HEK293T (cell line): ENCODE measurements around the gene SLC26A2.

Experiments used
- CTCF ChIA-PET: fragments of 350-600 bp; formaldehyde crosslinking; extraction: SDS; loops from one replicate; lab custom pipeline; 2021; ENCODE audit warnings: antibody characterized with exemption, inconsistent platforms; lab: Yijun Ruan, JAX
- POLR2A ChIA-PET: fragments of 350-600 bp; formaldehyde crosslinking; extraction: SDS; loops from one replicate; lab custom pipeline; 2020; ENCODE audit warnings: antibody characterized with exemption, inconsistent platforms; lab: Yijun Ruan, JAX
- DNase-seq: peaks from one replicate; pipeline ENCODE4 v3.0.0; 2012; ENCODE audit warnings: mixed read lengths; ENCODE audit errors: extremely low spot score
- ARNT ChIP-seq: fragments of 450-650 bp; IDR thresholded peaks from 2 replicates; pipeline ENCODE4 v1.6.1; 2017; ENCODE audit warnings: mild to moderate bottlenecking
- BHLHE40 ChIP-seq: fragments of 450-650 bp; IDR thresholded peaks from 2 replicates; pipeline ENCODE4 v1.6.1; 2016; ENCODE audit warnings: mild to moderate bottlenecking, moderate library complexity, borderline replicate concordance
- CTBP1 ChIP-seq: fragments of 450-650 bp; IDR thresholded peaks from 2 replicates; pipeline ENCODE4 v1.6.1; 2016; ENCODE audit warnings: borderline replicate concordance
- ELF4 ChIP-seq: fragments of 450-650 bp; IDR thresholded peaks from 2 replicates; pipeline ENCODE4 v1.6.1; 2017; ENCODE audit warnings: antibody characterized with exemption
- FOXA1 ChIP-seq: fragments of 450-650 bp; IDR thresholded peaks from 2 replicates; pipeline ENCODE4 v1.6.1; 2016; ENCODE audit warnings: mild to moderate bottlenecking
- FOXK2 ChIP-seq: fragments of 450-650 bp; IDR thresholded peaks from 2 replicates; pipeline ENCODE4 v1.6.1; 2016; ENCODE audit warnings: mild to moderate bottlenecking
- FOXM1 ChIP-seq: fragments of 450-650 bp; IDR thresholded peaks from 2 replicates; pipeline ENCODE4 v1.6.1; 2017; ENCODE audit warnings: mild to moderate bottlenecking, borderline replicate concordance
- HDGF ChIP-seq: fragments of 450-650 bp; IDR thresholded peaks from 2 replicates; pipeline ENCODE4 v1.6.1; 2017; ENCODE audit warnings: antibody characterized with exemption, borderline replicate concordance
- L3MBTL2 ChIP-seq: fragments of 450-650 bp; conservative IDR thresholded peaks from 2 replicates; pipeline ENCODE4 v1.6.1; 2016; ENCODE audit warnings: mild to moderate bottlenecking
- LEF1 ChIP-seq: fragments of 450-650 bp; IDR thresholded peaks from 2 replicates; pipeline ENCODE4 v1.6.1; 2017; ENCODE audit warnings: mild to moderate bottlenecking, borderline replicate concordance
- NFRKB ChIP-seq: fragments of 450-650 bp; IDR thresholded peaks from 2 replicates; pipeline ENCODE4 v1.6.1; 2016; ENCODE audit warnings: mild to moderate bottlenecking, moderate library complexity
- SP1 ChIP-seq: fragments of 450-650 bp; IDR thresholded peaks from 2 replicates; pipeline ENCODE4 v1.6.1; 2017
- SUZ12 ChIP-seq: fragments of 450-650 bp; IDR thresholded peaks from 2 replicates; pipeline ENCODE4 v1.6.1; 2016; ENCODE audit warnings: mild to moderate bottlenecking
- TARDBP ChIP-seq: fragments of 450-650 bp; IDR thresholded peaks from 2 replicates; pipeline ENCODE4 v1.6.1; 2016
- ZNF384 ChIP-seq: fragments of 450-650 bp; IDR thresholded peaks from 2 replicates; pipeline ENCODE4 v1.6.1; 2016
- TF ChIP-seq, protein P1 (sequence below): fragments of 450-650 bp; IDR thresholded peaks from 2 replicates; pipeline ENCODE4 v1.6.1; 2016

SLC26A2 gene

DNA sequence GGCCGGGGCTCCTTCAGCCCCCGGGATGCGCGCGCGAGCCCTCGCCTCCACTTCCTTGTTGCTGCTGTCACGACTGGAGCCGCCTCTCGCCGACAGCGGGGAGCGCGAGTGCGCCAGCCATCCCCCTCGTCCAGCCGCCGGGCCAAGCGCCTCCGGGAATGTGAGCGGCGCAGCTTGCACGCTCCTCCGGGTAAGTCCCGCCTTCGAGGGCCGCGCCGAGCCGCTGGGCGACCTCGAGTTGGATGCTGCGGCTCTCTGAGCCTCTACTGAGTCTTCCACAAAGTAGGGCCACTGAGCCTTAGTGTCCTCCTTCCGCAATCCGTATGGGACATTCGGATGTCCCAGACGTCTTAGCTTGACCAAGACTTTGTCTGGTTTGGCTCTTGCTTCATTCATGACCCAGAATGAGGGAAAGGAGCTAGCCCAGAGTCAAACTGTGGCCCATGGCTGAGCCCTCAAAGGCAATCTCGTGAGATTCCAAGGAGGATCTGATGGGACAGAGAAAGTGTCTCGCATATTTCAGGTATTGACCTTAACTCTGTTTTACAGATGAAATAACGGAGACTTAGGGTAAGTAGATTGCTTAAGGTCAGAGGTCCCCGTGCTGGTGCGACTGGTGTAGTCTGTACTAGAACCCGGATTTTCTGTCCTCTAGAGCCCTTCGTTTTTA, 40.6 kb downstream of the SLC26A2 start:
- POLR2A ChIA-PET = interaction anchor here (0.5 to 1.8 kb wide), 11 partner anchors 11 to 271 kb away, joined by 3 to 8 read pairs (median 4); partner anchors contain the start of genes PPARGC1B and SLC26A2
- no peak for TF ChIP-seq L3MBTL2
- no peak for TF ChIP-seq ARNT
- TF ChIP-seq, protein P1, sequence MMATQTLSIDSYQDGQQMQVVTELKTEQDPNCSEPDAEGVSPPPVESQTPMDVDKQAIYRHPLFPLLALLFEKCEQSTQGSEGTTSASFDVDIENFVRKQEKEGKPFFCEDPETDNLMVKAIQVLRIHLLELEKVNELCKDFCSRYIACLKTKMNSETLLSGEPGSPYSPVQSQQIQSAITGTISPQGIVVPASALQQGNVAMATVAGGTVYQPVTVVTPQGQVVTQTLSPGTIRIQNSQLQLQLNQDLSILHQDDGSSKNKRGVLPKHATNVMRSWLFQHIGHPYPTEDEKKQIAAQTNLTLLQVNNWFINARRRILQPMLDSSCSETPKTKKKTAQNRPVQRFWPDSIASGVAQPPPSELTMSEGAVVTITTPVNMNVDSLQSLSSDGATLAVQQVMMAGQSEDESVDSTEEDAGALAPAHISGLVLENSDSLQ = no peak
- TF ChIP-seq ELF4 = no peak
- no peak for TF ChIP-seq SP1
- TF ChIP-seq HDGF = no peak
- TF ChIP-seq FOXM1 = no peak
- no peak for TF ChIP-seq CTBP1
- TF ChIP-seq SUZ12 = no peak
- no peak for TF ChIP-seq TARDBP
- no peak for TF ChIP-seq FOXA1
- TF ChIP-seq NFRKB = no peak
- no peak for TF ChIP-seq ZNF384
- no peak for TF ChIP-seq FOXK2
- TF ChIP-seq BHLHE40 = no peak
- TF ChIP-seq LEF1 = no peak
- peak; percentile 45 for DNase-seq
- CTCF ChIA-PET = no interaction called here

DNA sequence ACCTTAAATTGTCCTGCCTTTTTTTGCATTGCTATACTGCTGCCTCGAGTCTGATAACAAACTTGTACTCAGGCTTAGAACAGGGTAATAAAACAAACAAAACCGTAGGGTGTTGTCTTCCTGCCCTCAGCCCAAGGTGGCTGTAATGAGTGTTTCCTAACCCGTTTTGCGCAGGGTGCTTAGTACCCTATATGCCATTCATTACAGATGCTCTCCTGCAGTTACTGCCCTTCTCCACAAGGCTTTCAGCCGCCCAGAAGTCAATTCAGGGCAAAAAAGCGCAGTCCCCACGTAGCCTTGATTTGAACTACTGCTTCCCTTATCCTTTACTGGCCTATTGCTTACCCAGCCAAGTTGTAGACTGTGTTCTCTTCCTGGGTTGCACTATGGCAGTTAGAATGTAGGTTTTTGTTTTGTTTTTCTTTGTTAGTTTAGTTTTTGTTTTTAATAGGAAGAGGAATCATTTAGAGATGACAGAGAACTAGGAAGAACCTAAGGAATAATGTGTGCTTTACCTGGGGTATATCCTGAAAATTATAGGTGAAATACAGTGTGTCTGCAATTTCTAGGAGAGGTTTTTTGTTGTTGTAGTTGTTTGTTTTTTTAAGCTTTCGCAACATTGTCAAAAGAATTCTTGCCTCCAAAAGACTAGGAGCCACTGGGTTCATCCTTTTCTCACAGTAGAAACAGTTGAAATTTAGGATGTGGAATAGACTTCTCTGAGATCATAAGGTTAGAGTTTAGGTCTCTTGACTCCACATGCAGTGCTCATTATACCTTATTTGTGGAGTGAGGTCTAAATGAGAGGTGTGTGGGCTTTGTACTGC, 41.3 kb downstream of the SLC26A2 start:
- CTCF ChIA-PET = no interaction called here
- POLR2A ChIA-PET = interaction anchor here (0.6 to 0.8 kb wide), 3 partner anchors 19 to 50 kb away, joined by 3 read pairs; no protein-coding TSS in a partner anchor
- TF ChIP-seq LEF1 = no peak
- TF ChIP-seq, protein P1 = 0 out of 2 replicates have a peak, but pooled peaks have one; percentile 19
- TF ChIP-seq HDGF = no peak
- TF ChIP-seq L3MBTL2 = no peak
- no peak for TF ChIP-seq CTBP1
- no peak for TF ChIP-seq SP1
- TF ChIP-seq FOXK2 = no peak
- no peak for TF ChIP-seq TARDBP
- TF ChIP-seq ARNT = no peak

DNA sequence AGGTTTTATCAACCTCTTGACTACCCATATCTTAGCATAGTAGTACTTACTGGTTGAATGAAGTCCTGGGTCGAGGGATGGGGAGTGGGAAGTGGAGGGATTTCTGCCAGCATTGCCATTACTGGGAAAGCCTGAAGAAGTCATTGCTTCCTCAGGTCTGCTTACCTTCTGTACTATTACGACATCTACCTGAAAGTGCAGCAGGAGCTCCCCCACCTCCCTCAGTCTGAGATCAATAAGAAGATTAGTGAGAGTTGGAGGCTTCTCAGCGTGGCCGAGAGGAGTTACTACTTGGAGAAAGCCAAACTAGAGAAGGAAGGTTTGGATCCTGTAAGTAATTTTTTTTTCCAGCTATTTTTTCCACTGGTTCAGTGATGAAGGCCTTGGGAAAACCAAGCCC, 45.8 kb downstream of the SLC26A2 start:
- ChIA-PET POLR2A (no interaction called here), CTCF (no interaction called here)
- no peak for DNase-seq
- TF ChIP-seq FOXA1 (no peak), CTBP1 (no peak), L3MBTL2 (no peak), BHLHE40 (no peak), ARNT (no peak), FOXK2 (no peak), ELF4 (no peak), SP1 (no peak), HDGF (no peak), TARDBP (no peak), LEF1 (no peak), NFRKB (no peak), FOXM1 (no peak)
- TF ChIP-seq, protein P1 = no peak

More for the DNA sequence above, 41.3 kb downstream of the SLC26A2 start:
- DNase-seq = peak; percentile 75

DNA sequence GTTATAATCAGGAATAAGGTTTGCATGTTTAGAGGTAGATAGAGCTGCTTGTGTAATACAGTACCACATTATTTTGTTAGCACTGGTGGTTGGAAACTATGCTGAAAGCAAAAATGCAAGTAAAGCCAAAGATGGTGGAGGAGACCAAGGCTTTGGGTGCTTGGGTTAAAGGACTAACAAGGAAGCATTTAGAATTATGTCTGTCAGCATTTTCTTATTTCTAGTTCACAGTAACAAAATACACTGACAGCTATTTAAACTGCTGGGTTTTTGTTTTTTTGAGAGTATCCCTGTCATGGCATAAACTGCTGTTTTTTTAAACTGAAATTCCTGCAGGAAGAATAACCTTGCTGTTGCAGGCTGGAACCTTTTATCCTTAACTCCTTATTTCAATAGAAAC, 46.5 kb downstream of the SLC26A2 start:
- CTCF ChIA-PET = interaction anchor here (0.9 to 1.5 kb wide), 2 partner anchors 17 to 154 kb away, joined by 3 to 4 read pairs; no protein-coding TSS in a partner anchor
- DNase-seq = no peak
- POLR2A ChIA-PET = no interaction called here
- TF ChIP-seq TARDBP (no peak), L3MBTL2 (no peak), FOXM1 (no peak), FOXK2 (no peak), SUZ12 (no peak), HDGF (no peak), ZNF384 (no peak)
- TF ChIP-seq, protein P1 = no peak

DNA sequence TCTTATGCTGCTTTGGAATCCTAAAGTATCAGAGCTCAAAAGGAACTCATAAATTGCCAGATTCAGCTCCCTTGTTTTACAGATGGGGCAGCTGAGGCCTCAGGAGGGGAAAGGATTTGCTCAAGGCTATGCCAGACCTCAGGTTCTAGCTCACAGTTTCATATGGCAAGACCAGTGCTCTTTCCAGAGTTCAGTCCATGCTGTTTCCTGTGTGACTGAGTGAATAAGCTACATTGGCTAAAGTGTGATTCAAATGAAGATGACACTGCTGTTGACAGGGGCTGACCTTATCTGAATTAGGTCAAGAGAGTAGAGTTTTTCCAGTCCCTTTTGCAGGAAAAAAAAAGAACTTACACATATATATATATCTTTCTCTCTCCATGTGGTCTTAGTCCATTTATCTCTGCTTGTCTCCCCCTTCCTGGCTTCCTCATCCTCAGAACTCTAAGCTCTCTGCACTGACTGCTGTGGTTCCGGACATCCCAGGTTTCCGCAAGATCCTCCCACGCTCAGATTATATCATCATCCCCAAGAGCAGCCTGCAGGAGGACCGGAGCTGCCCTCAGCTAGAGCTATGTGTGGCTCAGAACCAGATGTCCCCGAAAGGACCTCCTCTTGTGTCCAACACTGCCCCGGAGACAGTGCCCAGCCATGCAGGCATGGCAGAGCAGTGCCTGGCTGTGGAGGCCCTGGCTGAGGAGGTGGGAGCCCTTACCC, 49.3 kb downstream of the SLC26A2 start:
- DNase-seq = no peak
- ChIA-PET CTCF (no interaction called here), POLR2A (no interaction called here)
- no peak for TF ChIP-seq ELF4
